ENCODE measurements around the gene EDN2. TPM values are rescaled to one million over a fixed set of nuclear protein-coding genes. Genes with fewer than 3 reads are reported as not detected.

The EDN2 gene
- total RNA-seq, 1 donor from 2014 or later = 0.83 TPM

- DNase-seq (ENCODE audit: low spot score) = no peak
These were observed 32.6 kb upstream of the EDN2 start for GRCh38 chr1:41517062-41517438.

GRCh38 chr1:41516168-41517061 is 31.9 kb upstream of the EDN2 start:
- DNase-seq (ENCODE audit: low spot score) = peak; percentile 93

- no peak for DNase-seq (ENCODE audit: low spot score)
These were observed 31.3 kb upstream of the EDN2 start for GRCh38 chr1:41515778-41516167.

- DNase-seq (ENCODE audit: low spot score) = peak; percentile 40
These were observed 30.7 kb upstream of the EDN2 start for GRCh38 chr1:41515131-41515678.

GRCh38 chr1:41514381-41514780 is 29.9 kb upstream of the EDN2 start:
- peak; percentile 78 for DNase-seq (ENCODE audit: low spot score)

GRCh38 chr1:41513383-41513735 is 28.9 kb upstream of the EDN2 start:
- no peak for DNase-seq (ENCODE audit: low spot score)

- no peak for DNase-seq (ENCODE audit: low spot score)
These were observed 28.4 kb upstream of the EDN2 start for GRCh38 chr1:41512701-41513382.

GRCh38 chr1:41511239-41511540 is 26.7 kb upstream of the EDN2 start:
- DNase-seq (ENCODE audit: low spot score) = no peak

GRCh38 chr1:41510531-41511238 is 26.2 kb upstream of the EDN2 start:
- no peak for DNase-seq (ENCODE audit: low spot score)

GRCh38 chr1:41509270-41509671 is 24.8 kb upstream of the EDN2 start:
- DNase-seq (ENCODE audit: low spot score) = no peak

- no peak for DNase-seq (ENCODE audit: low spot score)
These were observed 23.8 kb upstream of the EDN2 start for GRCh38 chr1:41508290-41508689.

- DNase-seq (ENCODE audit: low spot score) = no peak
These were observed 23.4 kb upstream of the EDN2 start for GRCh38 chr1:41507836-41508235.

- no peak for DNase-seq (ENCODE audit: low spot score)
These were observed 22.7 kb upstream of the EDN2 start for GRCh38 chr1:41507110-41507720.

- DNase-seq (ENCODE audit: low spot score) = no peak
These were observed 19.9 kb upstream of the EDN2 start for GRCh38 chr1:41504114-41505035.

- DNase-seq (ENCODE audit: low spot score) = no peak
These were observed 19.1 kb upstream of the EDN2 start for GRCh38 chr1:41503538-41504113.

GRCh38 chr1:41502912-41503311 is 18.4 kb upstream of the EDN2 start:
- no peak for DNase-seq (ENCODE audit: low spot score)

GRCh38 chr1:41501581-41501980 is 17.1 kb upstream of the EDN2 start:
- no peak for DNase-seq (ENCODE audit: low spot score)

- DNase-seq (ENCODE audit: low spot score) = no peak
These were observed 16.5 kb upstream of the EDN2 start for GRCh38 chr1:41500781-41501518.

- DNase-seq (ENCODE audit: low spot score) = peak; percentile 89
These were observed 15.9 kb upstream of the EDN2 start for GRCh38 chr1:41500378-41500777.

GRCh38 chr1:41499591-41499990 is 15.1 kb upstream of the EDN2 start:
- DNase-seq (ENCODE audit: low spot score) = no peak
